C4-2B (cell line): ENCODE measurements around the gene ADAMTSL1.
"Not testable (repeated sequence)": the region's sequence is repeated elsewhere in the genome, so short reads cannot be mapped to it uniquely, and the experiment has no call there.

ENCODE experiments used
- H3K27ac ChIP-seq: fragments of 450-650 bp; 2 replicates; pipeline ENCODE4 v1.5.1; 2017
- CTCF ChIP-seq: fragments of 450-650 bp; conservative IDR thresholded peaks from 2 replicates; pipeline ENCODE4 v1.5.1; 2017; ENCODE audit warnings: mild to moderate bottlenecking
- ZFX ChIP-seq: fragments of 450-650 bp; IDR thresholded peaks from 2 replicates; pipeline ENCODE4 v1.6.1; 2017

ADAMTSL1 gene

GRCh38 chr9:18861609-18862544, 387.9 kb downstream of the ADAMTSL1 start:
- H3K27ac ChIP-seq: no peak overlapping the region

DNA sequence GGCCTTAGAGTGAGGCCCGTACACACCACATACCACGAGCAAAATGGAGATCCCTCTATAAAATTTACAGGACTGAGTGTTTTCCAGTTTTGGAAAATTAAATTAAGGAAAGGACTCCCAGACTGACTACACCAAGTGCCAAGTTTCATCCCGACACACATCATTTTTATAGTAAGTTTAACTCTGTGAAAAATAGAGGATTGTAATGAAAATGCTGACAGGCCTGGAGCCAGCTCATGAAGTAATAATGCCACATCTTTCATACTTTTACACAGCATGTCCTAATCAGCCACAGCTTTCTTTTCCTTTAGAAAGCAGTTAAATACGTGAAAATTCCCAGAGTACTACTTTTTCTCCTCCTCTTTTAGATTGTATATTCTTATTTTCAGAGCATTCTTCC, 389.8 kb downstream of the ADAMTSL1 start:
- no peak overlapping the region for H3K27ac ChIP-seq
- no peak for TF ChIP-seq CTCF

More at GRCh38 chr9:18861609-18862544, 387.9 kb downstream of the ADAMTSL1 start:
- TF ChIP-seq CTCF: no peak
- no peak for TF ChIP-seq ZFX

DNA sequence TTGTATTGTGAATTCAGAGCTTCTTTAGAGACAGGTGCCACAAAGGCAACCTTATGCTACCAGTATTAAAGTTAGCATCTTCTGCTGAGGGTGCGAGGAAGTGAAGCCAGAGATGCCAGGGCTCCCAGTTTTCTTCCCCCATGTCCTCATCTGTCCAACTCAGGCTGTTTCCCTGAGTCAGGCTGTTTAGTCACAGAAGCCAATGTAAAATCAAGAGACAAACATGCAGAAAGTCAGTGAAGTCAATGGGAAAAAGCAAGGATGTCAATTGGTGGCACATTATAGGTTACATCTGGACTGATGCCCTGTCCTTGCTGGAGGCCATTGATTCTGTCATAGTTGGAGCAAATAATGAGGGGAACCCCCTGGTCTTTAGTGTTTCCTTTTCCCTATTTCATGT, 390.6 kb downstream of the ADAMTSL1 start:
- H3K27ac ChIP-seq: no peak overlapping the region
- TF ChIP-seq CTCF (no peak), ZFX (no peak)

DNA sequence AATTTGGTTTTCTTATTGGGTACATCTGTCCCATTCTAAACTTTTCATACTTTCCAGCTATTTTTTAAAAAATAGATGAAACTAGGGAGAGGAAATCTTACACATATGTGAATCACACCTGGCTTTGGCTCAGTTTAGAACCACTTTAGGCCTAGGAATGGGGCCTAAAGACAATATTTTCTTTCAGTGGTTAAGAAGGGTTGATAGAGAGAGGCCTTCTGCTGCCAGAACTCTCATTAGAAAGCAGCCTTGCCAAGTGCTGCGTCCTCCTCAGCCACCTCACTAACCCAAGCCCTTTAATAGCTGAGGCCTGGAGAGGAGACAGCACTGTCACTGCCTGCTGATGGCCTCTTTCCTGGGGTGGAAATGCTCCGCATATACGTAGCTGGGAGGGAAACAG, 391.6 kb downstream of the ADAMTSL1 start:
- TF ChIP-seq ZFX: no peak
- TF ChIP-seq CTCF: no peak
- no peak overlapping the region for H3K27ac ChIP-seq

- H3K27ac ChIP-seq: no peak overlapping the region
- TF ChIP-seq CTCF (no peak), ZFX (no peak)
These were observed 392.3 kb downstream of the ADAMTSL1 start for GRCh38 chr9:18866121-18866831.

- TF ChIP-seq ZFX (no peak), CTCF (no peak)
- no peak overlapping the region for H3K27ac ChIP-seq
These were observed 395.8 kb downstream of the ADAMTSL1 start for GRCh38 chr9:18869725-18870124.

GRCh38 chr9:18874069-18874468, 400.1 kb downstream of the ADAMTSL1 start:
- no peak for TF ChIP-seq ZFX
- TF ChIP-seq CTCF: no peak
- H3K27ac ChIP-seq: no peak overlapping the region

DNA sequence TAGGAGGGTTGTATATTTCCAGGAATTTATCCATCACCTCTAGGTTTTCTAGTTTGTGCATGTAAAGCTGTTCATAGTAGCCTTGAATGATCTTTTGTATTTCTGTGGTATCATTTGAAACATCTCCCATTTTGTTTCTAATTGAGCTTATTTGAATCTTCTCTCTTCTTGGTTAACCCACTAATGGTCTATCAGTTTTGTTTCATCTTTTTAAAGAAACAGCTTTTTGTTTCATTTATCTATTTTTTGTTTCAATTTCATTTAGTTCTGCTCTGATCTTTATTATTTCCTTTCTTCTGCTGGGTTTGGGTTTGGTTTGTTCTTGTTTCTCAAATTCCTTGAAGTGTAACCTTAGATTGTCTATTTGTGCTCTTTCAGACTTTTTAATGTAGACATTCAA, 401.0 kb downstream of the ADAMTSL1 start:
- not testable (repeated sequence) for H3K27ac ChIP-seq
